Esophagus squamous epithelium (tissue), 4 donors: ENCODE measurements around the gene RFTN1.

Experiments used
- POLR2A ChIP-seq, 4 donors: fragments of 450-650 bp; IDR thresholded peaks; one replicate each; pipeline ENCODE4 v1.6.1; 2017; ENCODE audit warnings: antibody characterized with exemption in 4 of 4, mild to moderate bottlenecking in 4 of 4, moderate library complexity in 3 of 4
- TF ChIP-seq, protein P1 (sequence below), 6 experiments: fragments of 450-650 bp in 4 of 6; fragments of 200-600 bp in 2 of 6; sonication (generic) in 2 of 6; IDR thresholded peaks; one replicate each; pipeline ENCODE4 v1.5.1; 2016 to 2019; ENCODE audit warnings: antibody characterized with exemption in 6 of 6, mild to moderate bottlenecking in 4 of 6, moderate library complexity in 4 of 6

DNA sequence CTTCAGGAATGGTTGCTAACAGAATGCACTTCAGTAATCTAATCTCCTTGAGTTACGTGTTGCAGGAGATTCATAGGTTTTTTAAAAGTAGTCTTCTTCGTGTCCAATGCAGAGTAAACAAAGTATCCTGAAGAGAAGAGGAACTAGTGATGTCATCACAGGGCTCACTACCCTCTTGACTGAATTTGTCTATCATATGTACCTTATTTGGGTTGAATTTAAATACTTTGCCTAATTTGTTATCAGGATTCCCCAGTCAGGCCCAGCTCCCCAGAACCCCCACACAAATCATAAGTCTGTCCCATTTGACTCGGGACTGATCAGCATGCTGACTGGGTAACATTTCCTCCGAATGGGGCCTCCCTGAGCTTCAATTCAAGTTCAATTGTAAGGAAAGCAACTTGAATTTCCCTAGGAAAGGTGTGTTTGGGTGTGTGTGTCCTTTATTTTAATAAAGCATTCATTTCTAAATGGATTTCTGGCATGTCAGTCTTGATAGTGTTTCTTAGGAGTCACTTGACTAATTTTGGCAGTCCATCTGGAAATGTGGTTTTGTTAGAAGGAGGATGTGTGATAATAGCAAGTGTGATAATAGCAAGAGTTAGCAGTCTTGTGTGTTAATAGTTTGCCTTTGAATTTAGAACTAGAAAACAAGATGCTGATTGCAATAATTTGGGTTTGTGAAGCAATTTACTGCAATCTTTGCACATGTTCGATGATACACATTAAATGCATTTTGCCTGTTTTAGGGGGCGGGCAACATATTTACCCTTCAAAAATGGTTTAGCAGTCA, 226.6 kb downstream of the RFTN1 start:
- TF ChIP-seq, protein P1, sequence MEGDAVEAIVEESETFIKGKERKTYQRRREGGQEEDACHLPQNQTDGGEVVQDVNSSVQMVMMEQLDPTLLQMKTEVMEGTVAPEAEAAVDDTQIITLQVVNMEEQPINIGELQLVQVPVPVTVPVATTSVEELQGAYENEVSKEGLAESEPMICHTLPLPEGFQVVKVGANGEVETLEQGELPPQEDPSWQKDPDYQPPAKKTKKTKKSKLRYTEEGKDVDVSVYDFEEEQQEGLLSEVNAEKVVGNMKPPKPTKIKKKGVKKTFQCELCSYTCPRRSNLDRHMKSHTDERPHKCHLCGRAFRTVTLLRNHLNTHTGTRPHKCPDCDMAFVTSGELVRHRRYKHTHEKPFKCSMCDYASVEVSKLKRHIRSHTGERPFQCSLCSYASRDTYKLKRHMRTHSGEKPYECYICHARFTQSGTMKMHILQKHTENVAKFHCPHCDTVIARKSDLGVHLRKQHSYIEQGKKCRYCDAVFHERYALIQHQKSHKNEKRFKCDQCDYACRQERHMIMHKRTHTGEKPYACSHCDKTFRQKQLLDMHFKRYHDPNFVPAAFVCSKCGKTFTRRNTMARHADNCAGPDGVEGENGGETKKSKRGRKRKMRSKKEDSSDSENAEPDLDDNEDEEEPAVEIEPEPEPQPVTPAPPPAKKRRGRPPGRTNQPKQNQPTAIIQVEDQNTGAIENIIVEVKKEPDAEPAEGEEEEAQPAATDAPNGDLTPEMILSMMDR (IDR thresholded peaks at IDR 0.05), result no peak
- no peak for TF ChIP-seq POLR2A (IDR thresholded peaks at IDR 0.05)
